HCT116 (cell line): ENCODE results near the gene PPP2R5D. TPM values are rescaled to one million over a fixed set of nuclear protein-coding genes. Genes with fewer than 3 reads are reported as not detected.

Source experiments
- ATAC-seq: fragments of 200-7000 bp; cut with Tn5 transposase; 2 replicates; pipeline ENCODE4 v1.9.1; 2020; ENCODE audit warnings: mild to moderate bottlenecking, moderate library complexity
- BruUV-seq: library from RNA; stranded (reverse); fragments of 400-500 nt; replicated peaks from 2 replicates; lab custom pipeline; 2021; lab: Mats Ljungman, UMichigan
- CTCF ChIA-PET: fragments of 300-600 bp; sonication (Branson Sonifier 250); formaldehyde crosslinking; loops from one replicate; lab custom pipeline; 2021; ENCODE audit warnings: antibody characterized with exemption; lab: Charles Lee
- POLR2A ChIA-PET: fragments of 300-600, 350-600 bp; sonication (Branson Sonifier 250); formaldehyde crosslinking; loops from one replicate; lab custom pipeline; 2021; ENCODE audit warnings: antibody characterized with exemption; lab: Charles Lee
- RAD21 ChIA-PET, 2 experiments: fragments of 300-600 bp; sonication (Branson Sonifier 250); formaldehyde crosslinking; loops; one replicate each; lab custom pipeline; 2023; ENCODE audit warnings: low total read pairs in 2 of 2; ENCODE audit not compliant: uncharacterized antibody in 2 of 2, unreplicated experiment in 2 of 2, low non-redundant PET in 1 of 2; lab: Charles Lee
- DNase-seq: peaks from one replicate; pipeline ENCODE4 v3.0.0-alpha.2; 2010; ENCODE audit warnings: low read depth, low spot score
- H2AFZ ChIP-seq: fragments of 200-600 bp; shearing (Covaris generic), sonication (generic); 2 replicates; pipeline ENCODE4 v1.6.1; 2017; ENCODE audit warnings: low read depth, mixed run types, mixed read lengths, antibody characterized with exemption, low read length; ENCODE audit not compliant: poor library complexity, severe bottlenecking
- H3K27ac ChIP-seq: 2 replicates; pipeline ENCODE4 v1.5.1; 2012; ENCODE audit warnings: low read depth, low read length
- H3K27me3 ChIP-seq: fragments of 200-600 bp; sonication (generic); 2 replicates; pipeline ENCODE4 v1.6.1; 2016; ENCODE audit warnings: mixed run types, low read length, mixed read lengths; ENCODE audit not compliant: insufficient read depth
- H3K36me3 ChIP-seq, 2 experiments: fragments of 200-500 bp in 1 of 2; fragments of 200-600 bp in 1 of 2; sonication (Bioruptor generic) in 1 of 2; sonication (generic) in 1 of 2; 2 replicates each; pipeline versions ENCODE4 v1.5.1 to v1.6.1; 2014 to 2016; ENCODE audit warnings: low read length in 2 of 2, inconsistent platforms in 1 of 2, mixed read lengths in 1 of 2, mixed run types in 1 of 2; ENCODE audit not compliant: insufficient read depth in 2 of 2, control insufficient read depth in 1 of 2
- H3K4me1 ChIP-seq, 2 experiments: fragments of 200-600 bp in 1 of 2; sonication (generic) in 1 of 2; 2 replicates each; pipeline versions ENCODE4 v1.5.1 to v1.6.1; 2012 to 2017; ENCODE audit warnings: low read length in 2 of 2, inconsistent platforms in 1 of 2, mild to moderate bottlenecking in 1 of 2, mixed read lengths in 1 of 2, mixed run types in 1 of 2, moderate library complexity in 1 of 2; ENCODE audit not compliant: insufficient read depth in 2 of 2, control insufficient read depth in 1 of 2
- H3K4me2 ChIP-seq: fragments of 200-600 bp; sonication (generic); 2 replicates; pipeline ENCODE4 v1.6.1; 2017; ENCODE audit warnings: mixed run types, low read length, mixed read lengths
- H3K4me3 ChIP-seq, 2 experiments: fragments of 200-600 bp in 1 of 2; sonication (generic) in 1 of 2; replicated peaks in 1 of 2; 2 replicates each; pipeline ENCODE4 v1.5.1; 2011 to 2016; ENCODE audit warnings: low read length in 2 of 2, control low read depth in 1 of 2, low read depth in 1 of 2, mild to moderate bottlenecking in 1 of 2, mixed read lengths in 1 of 2, mixed run types in 1 of 2
- H3K79me2 ChIP-seq: fragments of 200-600 bp; sonication (generic); 2 replicates; pipeline ENCODE4 v1.6.1; 2017; ENCODE audit warnings: mild to moderate bottlenecking, mixed run types, low read length, moderate library complexity, mixed read lengths; ENCODE audit not compliant: insufficient read depth
- H3K9ac ChIP-seq: fragments of 200-600 bp; sonication (generic); 2 replicates; pipeline ENCODE4 v1.6.1; 2016; ENCODE audit warnings: low read length, mixed read lengths
- H3K9me2 ChIP-seq: fragments of 200-600 bp; sonication (generic), shearing (Covaris generic); 2 replicates; pipeline ENCODE4 v1.6.1; 2017; ENCODE audit warnings: mixed run types, mild to moderate bottlenecking, moderate library complexity; ENCODE audit not compliant: insufficient read depth
- H3K9me3 ChIP-seq, 2 experiments: fragments of 200-500 bp in 1 of 2; fragments of 200-600 bp in 1 of 2; sonication (Bioruptor generic) in 1 of 2; sonication (generic) in 1 of 2; 2 replicates each; pipeline ENCODE4 v1.6.1; 2014 to 2017; ENCODE audit warnings: low read length in 2 of 2, mixed read lengths in 2 of 2, inconsistent platforms in 1 of 2, low read depth in 1 of 2, mild to moderate bottlenecking in 1 of 2, mixed run types in 1 of 2, moderate library complexity in 1 of 2; ENCODE audit not compliant: control insufficient read depth in 1 of 2, insufficient read depth in 1 of 2
- H4K20me1 ChIP-seq: fragments of 200-600 bp; sonication (generic), shearing (Covaris generic); 2 replicates; pipeline ENCODE4 v1.6.1; 2017; ENCODE audit warnings: mixed run types, mild to moderate bottlenecking, moderate library complexity; ENCODE audit not compliant: insufficient read depth
- ATF3 ChIP-seq: IDR thresholded peaks from 2 replicates; pipeline ENCODE4 v1.6.1; 2012
- CEBPB ChIP-seq: IDR thresholded peaks from 2 replicates; pipeline ENCODE4 v1.6.1; 2012; ENCODE audit warnings: low read depth
- CTCF ChIP-seq, 3 experiments: fragments of 200-600 bp in 1 of 3; sonication (generic) in 1 of 3; IDR thresholded peaks in 2 of 3; conservative IDR thresholded peaks in 1 of 3; 2 replicates each; pipeline ENCODE4 v1.5.1; 2012 to 2017; ENCODE audit warnings: low read depth in 2 of 3, low read length in 2 of 3, antibody characterized with exemption in 1 of 3, borderline replicate concordance in 1 of 3, control low read depth in 1 of 3, mild to moderate bottlenecking in 1 of 3, mixed read lengths in 1 of 3, mixed run types in 1 of 3, moderate library complexity in 1 of 3; ENCODE audit not compliant: insufficient read depth in 1 of 3
- EGR1 ChIP-seq: IDR thresholded peaks from 2 replicates; pipeline ENCODE4 v1.6.1; 2012; ENCODE audit warnings: low read depth
- ELF1 ChIP-seq: IDR thresholded peaks from 2 replicates; pipeline ENCODE4 v1.6.1; 2012; ENCODE audit warnings: low read depth, borderline replicate concordance
- EZH2 ChIP-seq: fragments of 200-600 bp; sonication (generic); IDR thresholded peaks from 2 replicates; pipeline ENCODE4 v1.6.1; 2017; ENCODE audit warnings: antibody characterized with exemption, mixed run types
- EZH2phosphoT487 ChIP-seq: fragments of 200-600 bp; IDR thresholded peaks from 2 replicates; pipeline ENCODE4 v1.6.1; 2018; ENCODE audit warnings: antibody characterized with exemption, borderline replicate concordance
- FOSL1 ChIP-seq: IDR thresholded peaks from 2 replicates; pipeline ENCODE4 v1.6.1; 2012; ENCODE audit warnings: low read depth
- POLR2A ChIP-seq: IDR thresholded peaks from 2 replicates; pipeline ENCODE4 v1.7.0; 2011; ENCODE audit warnings: borderline replicate concordance; ENCODE audit not compliant: insufficient read depth, insufficient read length; ENCODE audit errors: extremely low read depth
- POLR2AphosphoS5 ChIP-seq: IDR thresholded peaks from 2 replicates; pipeline ENCODE4 v1.6.1; 2011; ENCODE audit warnings: mild to moderate bottlenecking, low read depth, low read length, moderate library complexity
- SIN3A ChIP-seq: IDR thresholded peaks from 2 replicates; pipeline ENCODE4 v1.6.1; 2012; ENCODE audit warnings: low read depth
- SP1 ChIP-seq: IDR thresholded peaks from 2 replicates; pipeline ENCODE4 v1.6.1; 2012; ENCODE audit warnings: low read depth
- SRF ChIP-seq: IDR thresholded peaks from 2 replicates; pipeline ENCODE4 v1.6.1; 2012; ENCODE audit warnings: low read depth
- TCF7L2 ChIP-seq: IDR thresholded peaks from 2 replicates; pipeline ENCODE4 v1.7.0; 2011; ENCODE audit warnings: borderline replicate concordance, inconsistent platforms; ENCODE audit not compliant: insufficient read depth, insufficient read length; ENCODE audit errors: extremely low read depth
- ZBTB33 ChIP-seq: IDR thresholded peaks from 2 replicates; pipeline ENCODE4 v1.6.1; 2011; ENCODE audit warnings: mild to moderate bottlenecking, low read length, moderate library complexity; ENCODE audit not compliant: insufficient replicate concordance; ENCODE audit errors: extremely low read depth
- ZFX ChIP-seq: fragments of 450-650 bp; IDR thresholded peaks from 2 replicates; pipeline ENCODE4 v1.6.1; 2017
- ZNF274 ChIP-seq: fragments of 200-500 bp; sonication (Bioruptor generic); IDR thresholded peaks from 2 replicates; pipeline ENCODE4 v1.6.1; 2014; ENCODE audit warnings: mild to moderate bottlenecking, low read depth, low read length, inconsistent platforms
- intact Hi-C: fragments of 100-400 bp; cut with micrococcal nuclease; formaldehyde crosslinking; loops from 2 replicates; pipeline ENCODE4 v1.10.0; 2022
- total RNA-seq: library from RNA; stranded (reverse); gene quantifications from one replicate; pipeline ENCODE4 v1.2.1, GENCODE V29; 2021; ENCODE audit not compliant: unreplicated experiment

The PPP2R5D gene
- total RNA-seq, 1 experiment from 2014 or later: 49.6 TPM

DNA sequence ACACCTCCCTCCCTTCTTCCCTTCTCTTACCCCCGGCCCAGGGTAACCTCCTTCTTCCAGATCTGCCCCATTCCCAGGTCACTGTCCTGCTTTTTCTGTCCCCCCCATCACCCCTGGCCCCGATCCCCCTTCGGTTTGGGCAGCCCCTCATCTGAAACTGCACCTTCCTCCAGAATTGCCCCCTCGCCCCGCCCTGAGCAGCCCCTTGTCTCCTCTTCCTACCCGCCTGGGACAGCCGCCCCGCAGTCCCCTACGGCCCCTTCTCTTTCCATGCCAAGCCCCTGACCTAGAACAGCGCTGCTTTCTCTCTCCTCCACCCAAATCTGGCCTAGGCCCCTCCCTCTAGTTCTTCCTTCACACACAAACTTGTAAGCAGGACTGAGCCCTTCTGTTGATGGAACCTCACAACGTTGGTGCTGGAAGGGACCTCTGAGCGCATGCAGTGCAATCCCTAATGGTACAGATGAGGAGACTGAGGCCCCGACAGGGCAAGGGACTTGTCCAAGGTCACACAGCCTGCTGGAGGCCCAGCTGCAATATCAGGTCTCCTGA, 630 bp downstream of the PPP2R5D start:
- no peak for ATAC-seq

More for the DNA sequence above, 630 bp downstream of the PPP2R5D start:
- Histone ChIP-seq H3K9me3 (no peaks in the 10 kb centered on the region), H3K4me2 (peak overlapping the region; percentile 93), H3K27me3 (no peaks in the 10 kb centered on the region), H3K4me1 (peaks cover 6 to 20% of the 10 kb centered on the region in 2 experiments; a peak in 3 of 4 replicates), H3K79me2 (peaks cover 31% of the 10 kb centered on the region), H3K36me3 (peaks cover 3 to 4% of the 10 kb centered on the region in 2 experiments; a peak in 2 of 4 replicates), H2AFZ (no peak overlapping the region), H4K20me1 (no peaks in the 10 kb centered on the region), H3K4me3 (peak overlapping the region; percentile 82 to 85), H3K9ac (peak overlapping the region; percentile 82), H3K27ac (peak overlapping the region; percentile 73), H3K9me2 (no peaks in the 10 kb centered on the region)
- CTCF ChIA-PET: interaction anchor here (1.5 kb wide), 1 partner anchor 12 kb away, joined by 12 read pairs; no protein-coding TSS in a partner anchor
- intact Hi-C loops: no loop called here
- POLR2A ChIA-PET: interaction anchor here (1.1 to 1.5 kb wide), 3 partner anchors 13 to 56 kb away, joined by 6 to 12 read pairs (median 11); partner anchors contain the start of gene CNPY3
- RAD21 ChIA-PET: no interaction called here
- TSS peak; percentile 31 for BruUV-seq
- no peak for TF ChIP-seq ZNF274
- no peak for TF ChIP-seq ZBTB33
- no peak for TF ChIP-seq SIN3A
- no peak for TF ChIP-seq FOSL1
- TF ChIP-seq ELF1: no peak
- no peak for TF ChIP-seq EZH2
- no peak for TF ChIP-seq EGR1
- no peak for TF ChIP-seq SRF
- TF ChIP-seq POLR2AphosphoS5: no peak
- TF ChIP-seq ZFX: no peak
- TF ChIP-seq POLR2A: no peak
- TF ChIP-seq CTCF (IDR thresholded peaks at IDR 0.05 in 2 of 3, conservative IDR thresholded peaks at IDR 0.05 in 1 of 3; ENCODE audit: borderline replicate concordance in 1 of 3, insufficient read depth in 1 of 3, low read depth in 2 of 3, low read length in 2 of 3): no peak
- no peak for TF ChIP-seq CEBPB
- TF ChIP-seq EZH2phosphoT487: no peak
- no peak for TF ChIP-seq TCF7L2
- no peak for TF ChIP-seq ATF3
- no peak for TF ChIP-seq SP1
- DNase-seq: no peak
